GM18511 (cell line): ENCODE results near the gene GRM7.

Experiments
- ATAC-seq: cut with Tn5 transposase; IDR thresholded peaks from one replicate; pipeline ENCODE4 v1.9.1; 2021; ENCODE audit warnings: mild to moderate bottlenecking, moderate library complexity; ENCODE audit not compliant: unreplicated experiment

GRM7 gene

DNA sequence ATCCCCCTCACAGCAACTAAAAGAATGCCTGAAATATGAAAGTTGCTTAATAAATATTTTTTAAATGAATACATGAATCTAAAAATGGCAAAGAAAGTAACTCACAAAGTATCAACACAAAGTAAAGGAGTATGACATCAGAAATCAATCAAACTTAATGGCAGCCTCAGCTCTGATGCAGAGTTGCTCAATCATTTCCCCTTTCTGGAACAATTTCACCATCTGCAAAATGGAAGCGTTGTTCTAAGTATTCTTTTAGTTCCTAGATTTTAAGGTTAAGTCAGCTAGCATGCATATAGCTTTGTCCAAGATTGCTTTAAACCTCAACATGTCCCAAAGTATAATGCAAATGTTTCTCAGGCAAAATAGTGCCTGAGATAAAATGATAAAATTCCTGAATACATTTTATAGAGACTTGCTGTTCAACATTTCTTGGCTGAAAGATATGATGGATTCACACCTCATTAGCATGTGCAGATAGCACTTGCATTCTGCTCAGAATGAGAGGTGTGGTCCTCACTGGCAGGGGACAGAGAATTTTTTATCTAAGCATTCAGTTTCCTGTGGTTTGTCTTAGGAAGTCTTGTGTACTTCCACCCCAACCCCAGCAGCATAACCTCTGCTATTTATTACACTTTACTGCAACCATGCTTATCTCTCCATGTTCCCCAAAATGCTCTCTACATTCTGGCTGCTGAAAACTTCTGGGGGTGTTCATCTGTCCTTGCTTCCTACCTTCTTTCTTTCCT, 429.3 kb downstream of the GRM7 start:
- no peak for ATAC-seq

DNA sequence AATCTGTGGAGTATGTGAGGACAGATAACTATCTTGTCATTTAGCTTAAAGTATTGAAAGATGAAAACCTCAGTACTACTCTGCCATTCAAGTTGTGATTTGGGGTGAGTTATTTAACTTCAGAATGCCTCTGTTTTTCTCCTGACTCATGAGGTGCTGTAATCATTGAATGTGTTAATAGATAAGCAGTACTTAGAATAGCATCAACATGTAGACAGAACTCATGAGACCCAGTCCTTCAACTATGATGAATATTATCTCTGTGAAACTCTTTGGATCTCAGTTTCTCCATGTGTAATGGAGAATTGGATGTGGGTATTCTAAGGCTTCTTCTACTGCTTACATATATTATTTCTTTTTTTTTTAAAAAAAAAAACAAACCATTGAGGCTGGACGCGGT, 431.4 kb downstream of the GRM7 start:
- no peak for ATAC-seq

DNA sequence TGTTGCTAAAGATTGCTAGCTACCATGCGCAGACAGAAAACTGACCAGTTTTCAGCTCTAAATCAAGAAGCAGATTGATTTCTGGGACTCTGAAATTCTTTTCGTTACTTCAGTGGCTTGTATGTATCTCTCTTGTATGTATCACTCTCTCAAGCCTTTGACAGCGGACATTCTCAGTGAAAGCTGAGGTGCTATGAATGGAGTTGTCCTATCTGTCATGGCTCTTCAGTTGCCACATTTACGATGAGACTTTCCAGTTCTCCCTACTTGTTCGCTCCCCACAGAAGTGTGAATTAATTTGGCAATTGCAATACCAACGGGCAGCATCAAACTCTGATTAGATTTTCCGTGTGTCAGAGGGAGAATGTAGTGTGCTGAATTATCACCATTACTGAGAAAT, 432.4 kb downstream of the GRM7 start:
- ATAC-seq, result no peak

DNA sequence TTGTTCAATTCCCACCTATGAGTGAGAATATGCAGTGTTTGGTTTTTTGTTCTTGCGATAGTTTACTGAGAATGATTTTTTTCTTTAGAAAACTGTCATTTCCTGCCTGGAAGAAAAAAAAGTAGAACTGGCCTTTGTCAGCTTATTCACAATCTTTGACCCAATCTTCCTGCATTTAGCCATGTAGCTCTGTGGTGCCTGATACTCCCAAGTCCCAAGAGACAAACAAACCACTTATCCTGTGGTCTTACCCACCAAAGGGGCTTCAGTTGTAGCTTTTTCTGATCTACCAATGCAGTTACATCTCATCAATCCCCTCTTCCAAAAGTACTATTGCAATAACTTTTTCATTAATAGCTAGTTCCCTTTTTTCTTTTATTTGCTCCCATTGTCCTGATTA, 444.6 kb downstream of the GRM7 start:
- ATAC-seq, result no peak

DNA sequence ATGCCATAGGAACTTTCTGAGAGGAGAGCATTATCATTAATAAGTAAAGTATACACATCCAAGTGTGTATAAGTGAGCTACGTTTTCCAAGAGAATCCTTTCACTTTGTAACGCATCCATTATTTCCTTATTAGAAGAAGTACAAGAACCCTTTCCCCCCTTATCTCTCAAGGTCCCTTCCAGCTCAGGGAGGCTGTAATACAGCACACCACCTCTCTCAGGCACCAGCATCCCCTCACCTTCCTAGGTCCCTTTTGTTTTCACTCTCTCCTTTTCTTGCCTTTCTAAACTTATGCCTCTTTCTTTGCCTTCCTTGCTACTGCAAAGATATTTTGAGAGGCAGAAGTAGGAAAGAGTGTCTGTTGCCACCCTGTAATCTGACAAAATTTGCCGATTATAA, 446.0 kb downstream of the GRM7 start:
- ATAC-seq, result no peak

DNA sequence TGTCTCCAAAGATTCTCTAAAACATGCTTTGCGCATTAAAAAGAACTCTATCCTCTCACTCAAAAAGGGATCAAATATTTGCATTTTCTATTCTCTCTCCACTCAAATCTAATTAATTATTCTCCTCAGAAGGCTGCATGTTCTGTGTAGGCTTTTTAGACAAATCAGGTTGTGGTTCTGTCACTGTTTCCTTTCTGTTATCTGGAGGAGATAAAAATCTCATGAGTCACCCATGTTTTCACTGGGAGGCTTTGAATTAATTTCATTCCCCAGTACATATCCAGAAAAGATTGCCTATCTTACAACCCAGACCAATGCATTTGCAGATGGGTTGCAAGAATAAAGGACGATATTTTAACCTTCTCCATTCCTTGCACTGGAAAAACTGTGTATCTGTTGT, 446.5 kb downstream of the GRM7 start:
- no peak for ATAC-seq

DNA sequence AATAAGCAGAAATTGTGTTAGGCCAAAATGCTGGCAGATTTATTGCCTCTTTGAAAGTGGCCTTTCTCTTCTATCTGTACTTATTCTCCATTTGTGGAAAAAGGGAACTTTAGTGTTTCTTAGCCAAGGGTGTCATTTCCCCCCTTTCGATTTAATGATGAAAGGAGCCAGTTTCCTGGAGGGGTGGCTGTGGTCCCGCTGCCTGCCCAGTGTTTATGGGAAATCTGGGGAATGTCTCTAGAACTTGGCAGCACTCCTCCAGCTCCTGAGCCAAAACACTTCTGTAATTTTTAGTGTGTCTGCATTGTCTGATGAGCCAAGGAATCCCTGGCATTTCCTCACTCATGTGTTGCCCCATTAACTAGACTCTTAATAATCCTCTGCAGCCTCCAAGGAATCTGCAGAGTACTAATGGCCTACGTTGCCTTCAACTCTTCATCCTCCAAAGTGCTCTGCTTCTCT, 448.8 kb downstream of the GRM7 start:
- no peak for ATAC-seq

DNA sequence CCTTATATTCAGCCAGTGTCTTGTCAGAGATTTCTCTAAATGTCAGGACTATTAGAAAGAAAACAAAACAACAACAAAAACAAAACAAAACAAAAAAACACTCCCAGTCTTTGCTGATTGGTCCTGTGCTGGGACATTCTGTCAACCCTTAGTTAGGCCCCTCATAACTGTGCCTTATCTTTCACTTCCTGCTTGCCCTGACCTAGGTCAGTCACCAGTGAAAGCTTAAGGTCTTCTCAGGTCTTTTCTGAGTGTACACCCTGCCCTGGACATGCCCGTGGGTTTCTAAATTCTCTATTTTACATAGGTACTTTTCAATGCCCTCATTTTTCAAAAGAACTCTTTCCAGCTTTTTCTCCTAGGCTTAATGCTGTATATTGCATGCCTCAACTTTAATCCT, 454.1 kb downstream of the GRM7 start:
- no peak for ATAC-seq

DNA sequence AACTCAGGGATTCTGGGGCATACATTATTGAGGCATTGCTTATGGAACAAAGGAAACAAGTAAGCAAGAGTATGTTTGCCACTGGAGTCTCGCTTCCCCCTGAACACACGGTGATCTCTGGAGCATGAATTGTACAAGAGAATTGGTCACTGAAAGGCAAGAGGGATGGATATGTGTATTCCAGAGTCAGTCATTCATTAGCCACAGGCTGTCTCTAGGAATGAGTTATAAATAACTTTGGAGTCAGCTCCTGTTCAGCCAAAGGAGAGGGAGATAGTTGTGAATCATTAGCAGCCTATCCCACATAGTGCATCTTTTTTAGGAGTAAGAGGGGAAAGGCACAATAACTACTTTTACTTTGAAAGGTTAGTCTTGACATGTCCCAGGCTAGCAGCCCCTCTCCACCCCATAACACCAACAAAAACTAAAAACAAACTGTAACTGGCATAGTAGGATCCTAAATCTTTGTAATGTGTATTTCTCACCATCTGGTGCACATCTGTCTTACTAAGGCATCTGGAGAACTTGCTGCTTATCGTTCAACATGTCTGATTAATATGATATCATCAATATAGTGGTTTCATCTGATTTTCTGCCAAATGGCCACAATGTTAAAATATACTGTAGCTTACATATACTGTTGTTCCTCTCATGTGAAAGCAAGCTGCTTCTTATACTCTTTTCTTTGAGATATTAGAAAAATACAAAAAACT, 462.2 kb downstream of the GRM7 start:
- no peak for ATAC-seq

DNA sequence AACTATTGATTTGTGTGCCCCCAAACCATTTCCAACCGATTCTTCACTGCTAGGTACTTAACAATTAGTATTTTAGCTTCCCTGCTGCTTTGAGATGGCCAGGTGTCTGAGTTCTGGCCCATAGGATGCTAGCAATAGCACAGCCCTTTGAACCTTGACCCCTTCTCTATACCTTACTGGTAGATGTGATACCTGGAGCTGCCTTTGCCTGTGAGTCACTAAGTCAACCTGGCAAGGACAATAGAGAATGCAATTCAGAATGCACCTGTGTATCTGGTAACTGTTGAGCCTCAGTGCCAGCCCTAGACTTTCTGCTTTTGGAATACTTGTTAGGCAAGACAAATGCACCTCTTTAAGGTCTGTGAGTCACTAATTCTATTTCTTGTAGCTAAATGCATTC, 467.4 kb downstream of the GRM7 start:
- no peak for ATAC-seq

DNA sequence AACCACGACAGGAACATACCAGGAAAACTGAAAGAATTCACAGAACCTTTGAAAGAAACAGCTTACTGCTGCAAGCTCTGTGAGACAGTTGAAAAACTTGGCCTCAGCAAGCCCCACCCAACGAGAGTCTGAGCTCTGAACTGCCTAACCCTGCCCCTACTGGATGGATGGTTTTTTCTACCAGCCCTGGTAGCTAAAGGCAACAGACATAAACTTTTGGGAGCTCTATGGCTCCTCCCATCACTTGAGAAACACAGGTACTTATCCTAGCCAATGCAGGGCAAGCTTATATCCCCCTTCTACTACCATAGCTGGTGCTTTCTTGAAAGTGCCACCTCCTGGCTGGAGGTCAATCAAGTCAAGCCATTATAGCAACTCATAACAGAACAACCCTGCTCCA, 471.8 kb downstream of the GRM7 start:
- no peak for ATAC-seq

DNA sequence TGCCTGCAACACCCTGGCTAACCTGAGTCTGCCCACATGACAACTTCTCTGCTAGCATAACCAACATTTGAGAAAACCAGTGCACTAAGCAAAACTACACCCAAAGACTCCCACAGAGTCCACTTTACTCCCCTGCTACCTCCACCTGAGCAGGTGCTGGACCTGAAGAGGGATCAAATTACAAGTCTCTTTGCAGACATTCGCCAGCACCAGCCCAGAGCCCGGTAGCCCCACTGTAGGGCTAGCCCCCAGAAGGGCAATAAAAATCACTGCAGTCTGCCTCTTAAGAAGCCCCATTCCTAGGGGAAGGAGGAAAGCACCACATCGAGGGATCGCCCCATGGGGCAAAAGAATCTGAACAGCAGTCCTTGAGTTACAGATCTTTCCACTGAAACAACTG, 472.2 kb downstream of the GRM7 start:
- no peak for ATAC-seq

DNA sequence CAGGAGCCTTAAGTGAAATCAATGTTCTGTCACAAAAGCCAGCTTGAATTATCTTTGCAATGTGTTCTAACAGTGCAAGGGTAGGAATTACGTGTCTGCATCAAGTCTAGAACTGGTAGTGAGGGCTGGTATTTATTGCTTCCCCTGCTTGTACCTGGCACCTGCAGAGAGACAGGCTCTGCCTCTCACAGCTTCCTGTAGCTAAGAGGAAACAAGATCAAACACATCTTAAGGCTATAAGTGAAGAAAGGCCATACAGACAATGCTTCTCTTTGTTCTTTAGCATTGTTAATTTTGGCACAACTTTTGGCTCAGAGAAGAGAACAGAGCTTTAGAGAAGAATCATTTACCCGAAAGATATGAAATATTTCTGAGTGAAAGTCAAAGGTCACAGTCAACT, 479.9 kb downstream of the GRM7 start:
- ATAC-seq, result no peak

DNA sequence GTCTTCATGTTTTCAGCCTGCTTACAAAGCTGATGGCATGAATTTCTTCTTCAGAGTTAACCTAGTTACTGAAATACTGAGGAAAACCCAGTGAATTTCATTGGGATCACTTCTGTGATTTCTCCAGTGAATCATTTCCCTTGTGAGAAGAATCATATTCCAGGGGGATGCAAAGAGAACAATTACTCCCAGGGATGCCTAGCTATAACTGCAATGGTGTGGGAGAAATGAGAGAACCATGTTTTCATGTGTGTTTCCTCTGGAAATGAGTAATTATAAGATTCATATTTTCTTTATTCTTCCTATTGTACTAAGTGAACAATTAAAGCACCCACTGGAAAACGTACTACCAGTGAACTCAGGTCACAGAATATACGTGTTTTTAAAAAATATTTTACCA, 485.4 kb downstream of the GRM7 start:
- ATAC-seq, result no peak

DNA sequence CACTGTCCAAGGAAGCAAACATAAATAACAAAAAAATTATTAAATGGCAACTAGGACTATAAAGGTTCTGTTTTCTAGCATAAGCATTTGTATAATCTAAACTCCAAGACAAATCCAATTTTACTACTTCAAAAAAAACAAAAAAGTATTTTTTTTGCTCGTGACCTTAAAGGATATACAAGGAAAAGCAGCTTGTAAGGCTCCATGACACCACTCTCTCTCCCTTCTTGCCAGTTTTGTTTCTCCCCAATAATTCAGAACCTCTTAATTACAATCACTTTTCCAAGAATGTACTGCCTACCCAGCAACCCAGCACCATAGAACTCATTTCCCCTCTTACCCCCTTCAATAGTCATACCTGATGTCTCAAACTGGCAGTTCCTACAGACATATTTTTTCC, 496.2 kb downstream of the GRM7 start:
- ATAC-seq, result no peak

DNA sequence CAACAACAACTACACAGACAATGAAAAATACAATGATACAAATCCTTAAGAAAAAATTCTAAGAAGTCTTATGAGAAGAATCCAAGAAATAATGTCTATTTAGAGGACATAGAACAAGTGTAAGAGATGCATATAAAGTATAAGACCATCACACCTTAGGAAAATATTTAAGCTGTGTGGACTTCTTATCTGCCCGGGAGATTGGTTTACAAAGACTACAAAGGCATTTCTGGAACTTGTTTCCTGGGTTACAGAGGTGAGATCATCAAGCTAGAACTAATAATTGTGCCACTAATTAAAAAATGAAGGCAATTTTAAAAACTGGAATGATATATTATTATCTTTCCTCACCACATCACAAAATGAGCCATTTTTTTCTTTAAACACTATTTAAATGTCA, 507.1 kb downstream of the GRM7 start:
- ATAC-seq, result no peak

DNA sequence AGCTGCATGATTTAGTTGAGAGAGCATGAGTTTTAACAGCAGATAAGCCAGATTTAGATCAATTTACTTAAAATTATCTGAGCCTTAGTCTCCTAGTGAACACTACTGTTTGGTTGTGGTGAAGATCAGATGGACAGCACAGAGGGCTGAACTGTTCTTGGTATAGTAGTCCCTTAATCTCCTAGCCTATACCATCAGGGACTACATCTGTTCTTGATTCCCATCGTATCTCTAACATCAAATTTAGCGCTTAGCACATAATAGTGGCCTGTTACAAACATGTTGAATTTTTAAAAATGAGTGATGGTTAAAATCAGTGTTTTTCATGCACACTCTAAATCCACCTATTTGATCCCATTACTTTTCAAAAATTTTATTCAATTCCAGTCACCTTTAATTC, 507.7 kb downstream of the GRM7 start:
- ATAC-seq, result no peak

DNA sequence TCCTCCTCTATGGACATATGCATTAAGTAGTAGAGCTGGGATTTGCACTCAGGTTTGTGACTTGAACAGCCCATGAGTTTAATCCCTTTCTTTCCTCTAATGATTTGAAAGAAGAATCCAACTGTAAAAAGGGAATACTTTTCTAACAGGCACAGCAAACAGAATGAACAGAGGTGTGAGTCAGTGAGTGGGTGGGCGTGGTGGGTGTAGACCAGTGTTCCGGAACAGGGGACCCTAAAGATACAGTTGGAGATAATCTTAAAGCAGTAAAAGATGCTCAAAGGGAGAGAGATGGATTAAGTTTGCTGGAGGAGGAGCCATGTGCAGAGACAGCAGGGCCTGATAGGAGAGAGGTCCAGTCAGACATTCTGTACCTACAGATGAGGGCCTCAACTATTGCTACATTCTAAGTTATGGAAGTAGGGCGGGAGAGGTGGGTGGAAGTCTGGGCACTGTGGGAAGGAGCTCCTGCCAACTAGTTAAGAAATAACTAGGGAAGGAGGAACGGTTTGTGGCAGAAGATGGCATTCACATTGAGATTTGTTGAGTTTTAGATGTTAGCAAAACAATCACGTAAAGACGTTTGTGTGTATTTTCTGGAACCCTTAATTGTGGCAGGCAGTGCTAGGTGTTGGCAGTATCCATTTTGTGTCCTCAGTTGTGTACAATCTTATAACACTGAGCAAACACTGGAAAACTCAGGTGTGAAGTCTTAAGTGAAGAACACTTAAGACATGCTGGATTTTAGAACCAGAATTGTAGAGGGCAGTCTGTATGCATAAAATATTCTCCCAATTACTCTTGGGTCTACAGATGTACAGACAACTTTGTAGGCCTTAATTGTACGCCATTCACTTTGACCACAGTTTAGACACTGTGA, 511.0 kb downstream of the GRM7 start:
- no peak for ATAC-seq

DNA sequence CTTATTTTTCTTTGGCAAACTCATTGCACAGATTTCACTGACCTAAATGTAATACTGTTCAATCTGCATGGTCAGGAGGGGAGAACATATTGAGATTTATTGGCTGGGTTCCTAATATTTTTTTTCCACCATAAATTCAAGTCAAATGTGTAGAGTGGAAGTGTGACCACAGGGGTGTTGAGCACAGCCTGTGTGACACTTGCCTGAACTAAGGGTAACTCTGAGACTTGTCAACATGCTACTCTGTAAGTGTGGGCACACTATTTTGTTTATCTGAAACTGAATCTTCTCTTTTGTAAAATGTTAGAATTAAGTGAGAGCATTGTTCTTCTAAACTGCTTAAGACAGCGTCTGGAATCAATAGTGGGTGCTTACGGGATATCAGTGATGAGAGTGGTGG, 516.2 kb downstream of the GRM7 start:
- ATAC-seq, result no peak

DNA sequence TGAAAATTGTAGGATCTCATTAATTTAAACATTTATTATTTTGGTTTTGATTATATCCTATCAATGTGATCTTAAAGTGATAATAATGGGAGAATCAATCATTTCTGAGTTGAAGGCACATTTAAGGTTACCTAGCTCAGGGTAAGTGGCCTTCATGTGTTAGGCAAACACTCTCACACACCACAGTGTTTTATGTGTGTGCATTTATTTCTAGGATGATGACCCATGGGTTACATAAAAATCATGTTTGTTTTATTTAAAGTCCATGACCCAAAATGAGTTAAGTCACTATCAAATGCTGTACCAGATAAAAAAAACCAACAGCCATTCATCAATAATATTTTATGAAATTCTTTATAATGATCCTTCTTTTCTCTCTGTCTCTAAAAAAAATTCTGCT, 520.8 kb downstream of the GRM7 start:
- no peak for ATAC-seq

DNA sequence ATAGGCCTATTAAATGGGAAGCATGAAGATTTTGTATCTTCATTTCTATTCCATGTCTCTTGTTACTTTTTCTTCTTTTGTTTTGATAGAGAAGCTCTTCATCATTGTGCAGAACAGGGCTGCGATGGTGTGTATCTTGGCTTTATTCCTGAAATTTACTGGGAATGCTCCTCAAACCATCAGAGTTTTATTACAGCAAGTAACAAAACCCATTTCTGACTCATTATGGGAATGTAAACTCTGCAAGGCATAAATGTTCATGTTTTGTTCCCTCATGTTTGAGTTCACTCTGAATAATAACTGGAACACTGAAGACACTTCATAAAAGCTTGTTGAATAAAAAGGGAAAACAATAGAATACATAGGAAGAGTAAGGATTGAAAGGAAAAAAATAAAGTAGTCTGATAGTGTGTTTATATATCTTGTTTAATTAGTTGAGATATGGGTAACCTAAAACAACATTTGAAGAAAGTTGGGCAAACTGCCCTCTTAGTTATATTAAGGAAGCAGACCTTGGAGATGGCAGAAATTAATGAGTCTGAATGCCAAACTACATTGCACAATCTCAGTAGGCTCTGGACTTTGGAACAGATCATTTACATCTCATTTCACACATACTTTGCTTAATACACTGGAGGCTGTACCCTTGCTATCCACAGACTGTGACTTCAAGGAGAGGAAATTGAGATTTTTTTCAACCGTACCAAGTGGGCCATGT, 521.5 kb downstream of the GRM7 start:
- ATAC-seq, result no peak
